K562 (cell line): Measurements from ENCODE around the gene BBS1. TPM values are rescaled to one million over a fixed set of nuclear protein-coding genes. Genes with fewer than 3 reads are reported as not detected.

Experiments used
- BACH1 ChIP-seq: fragments of 200-800 bp; sonication (Bioruptor generic); IDR thresholded peaks from 2 replicates; pipeline ENCODE4 v1.6.1; 2016; ENCODE audit warnings: missing genetic modification characterization, missing compliant biosample characterization
- CBX1 ChIP-seq: sonication (generic); IDR thresholded peaks from 2 replicates; pipeline ENCODE4 v1.6.1; 2016; ENCODE audit warnings: antibody characterized with exemption, low read depth, mild to moderate bottlenecking
- CTCFL ChIP-seq: IDR thresholded peaks from 2 replicates; pipeline ENCODE4 v1.6.1; 2011; ENCODE audit warnings: borderline replicate concordance, low read depth, mild to moderate bottlenecking, moderate library complexity, low read length; ENCODE audit not compliant: insufficient read depth, poor library complexity, severe bottlenecking
- EGR1 ChIP-seq: fragments of 450-650 bp; conservative IDR thresholded peaks from 2 replicates; pipeline ENCODE4 v1.6.1; 2017; ENCODE audit warnings: mild to moderate bottlenecking
- HMG20B ChIP-seq: fragments of 250-450 bp; sonication (Bioruptor Pico); IDR thresholded peaks from 2 replicates; pipeline ENCODE4 v1.5.0; 2021; ENCODE audit warnings: mild to moderate bottlenecking
- NFIC ChIP-seq: fragments of 450-650 bp; IDR thresholded peaks from 2 replicates; pipeline ENCODE4 v1.6.1; 2017; ENCODE audit warnings: mild to moderate bottlenecking, inconsistent platforms
- NRF1 ChIP-seq, 2 experiments: fragments of 450-650 bp; IDR thresholded peaks in 1 of 2; conservative IDR thresholded peaks in 1 of 2; 2 replicates each; pipeline ENCODE4 v1.6.1; 2014; ENCODE audit warnings: mild to moderate bottlenecking in 2 of 2
- OTX1 ChIP-seq: fragments of 450-650 bp; formaldehyde crosslinking; IDR thresholded peaks from 2 replicates; pipeline ENCODE4 v1.4.0; 2022; ENCODE audit warnings: mild to moderate bottlenecking
- PML ChIP-seq: IDR thresholded peaks from 2 replicates; pipeline ENCODE4 v1.6.1; 2012; ENCODE audit warnings: low read length, inconsistent platforms
- POLR2G ChIP-seq: fragments of 200-400 bp; formaldehyde crosslinking; IDR thresholded peaks from 2 replicates; pipeline ENCODE4 v1.6.1; 2017; ENCODE audit warnings: low read depth, mild to moderate bottlenecking, antibody characterized with exemption, low read length, moderate library complexity
- RUNX1 ChIP-seq: sonication (generic); IDR thresholded peaks from 2 replicates; pipeline ENCODE4 v1.6.1; 2016; ENCODE audit warnings: antibody characterized with exemption, low read depth
- SP1 ChIP-seq: sonication (generic); formaldehyde crosslinking; IDR thresholded peaks from 2 replicates; pipeline ENCODE4 v1.8.1; 2022; ENCODE audit warnings: mild to moderate bottlenecking, missing genetic modification reagents
- ZNF263 ChIP-seq: sonication (generic); formaldehyde crosslinking; IDR thresholded peaks from 2 replicates; pipeline ENCODE4 v1.8.0; 2022; ENCODE audit warnings: mild to moderate bottlenecking, missing genetic modification reagents, borderline replicate concordance
- polyA plus RNA-seq, 8 experiments: library from polyadenylated mRNA; depleted of rRNA in 4 of 8; stranded (reverse) in 5 of 8; unstranded in 3 of 8; fragments of >200 nt; fragmentation: Nextera tagmentation in 2 of 8; fragmentation: Illumina TruSeq in 1 of 8; extraction: Ambion mirVana in 2 of 8; extraction: Trizol in 1 of 8; gene quantifications; 2 replicates each; pipeline versions ENCODE4 v1.2.1 to v1.2.3, GENCODE V29; 2011 to 2014; ENCODE audit warnings: inconsistent platforms in 1 of 8, missing spikeins in 1 of 8
- total RNA-seq, 7 experiments: library from RNA; depleted of rRNA in 6 of 7; stranded (reverse); fragments of >200 nt in 6 of 7; fragmentation: Illumina TruSeq in 2 of 7; extraction: Trizol in 2 of 7; gene quantifications; 2 replicates each; pipeline versions ENCODE4 v1.2.1 to v1.2.3, GENCODE V29; 2011 to 2021; ENCODE audit warnings: low replicate concordance in 1 of 7
- TF ChIP-seq, protein P1 (sequence below): fragments of 250-450 bp; sonication (Bioruptor Pico); IDR thresholded peaks from 2 replicates; pipeline ENCODE4 v1.4.0; 2020; ENCODE audit warnings: mild to moderate bottlenecking

BBS1 gene
- total and polyA plus RNA-seq, 9 of the 15 experiments (the other 6 are each of a cell fraction or from before 2014, with no cell fraction given): 9.0 to 19.8 (median 12.1) TPM

DNA sequence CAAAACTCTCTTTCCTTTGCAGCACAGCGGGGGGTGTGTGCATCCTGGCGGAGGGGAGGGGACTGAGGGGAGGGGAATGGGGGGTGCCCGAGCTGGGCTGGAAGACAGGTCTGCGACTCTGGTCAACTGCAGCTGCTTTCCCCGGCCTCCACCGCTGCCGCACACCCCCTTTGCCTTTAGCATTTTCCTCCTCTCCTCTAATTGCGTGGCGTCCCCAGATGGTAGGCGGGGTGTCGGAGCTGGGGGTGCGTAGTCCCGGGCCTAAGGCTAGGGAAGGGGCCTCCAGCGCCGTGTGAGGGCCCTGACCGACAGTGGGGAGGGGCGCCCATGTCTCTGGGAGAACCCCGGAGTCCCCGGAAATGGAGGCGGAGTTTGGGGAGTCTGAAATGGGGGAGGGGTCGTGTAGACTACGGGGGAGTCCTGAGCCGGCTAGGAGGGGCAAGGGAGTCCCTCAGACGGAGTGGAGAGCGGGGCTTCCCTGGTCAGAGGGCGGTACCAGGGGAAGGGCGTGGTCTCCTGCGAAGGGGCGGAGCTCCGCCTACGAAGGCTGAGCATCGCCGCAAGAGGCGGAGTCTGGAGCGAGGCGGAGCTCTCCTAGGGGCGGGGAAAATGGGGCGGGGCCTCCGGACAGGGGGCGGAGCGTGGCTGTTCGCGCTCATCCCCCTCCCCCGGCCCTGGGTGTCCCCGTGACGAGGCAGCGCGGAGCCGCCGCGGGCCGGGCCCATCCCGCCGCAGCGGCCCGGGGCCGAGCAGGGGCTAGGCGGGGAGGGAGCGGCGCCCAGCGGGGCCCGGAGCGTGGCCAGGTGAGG, 44.0 kb upstream of the BBS1 start, which contains the start of gene PELI3 (continued):
- TF ChIP-seq ZNF263 (CRISPR knock-in tag) (no peak), EGR1 (0 out of 2 replicates have a peak, but pooled peaks have one; percentile 43), CBX1 (no peak), POLR2G (peak; percentile 75), PML (no peak), HMG20B (no peak), OTX1 (CRISPR knock-in tag) (peak; percentile 86), NRF1 (conservative IDR thresholded peaks at IDR 0.05 in 1 of 2, IDR thresholded peaks at IDR 0.05 in 1 of 2) (peak; percentile 63 to 67), RUNX1 (no peak), NFIC (no peak), BACH1 (tag) (no peak), SP1 (CRISPR knock-in tag) (peak; percentile 77), CTCFL (peak; percentile 2)
- TF ChIP-seq, protein P1, sequence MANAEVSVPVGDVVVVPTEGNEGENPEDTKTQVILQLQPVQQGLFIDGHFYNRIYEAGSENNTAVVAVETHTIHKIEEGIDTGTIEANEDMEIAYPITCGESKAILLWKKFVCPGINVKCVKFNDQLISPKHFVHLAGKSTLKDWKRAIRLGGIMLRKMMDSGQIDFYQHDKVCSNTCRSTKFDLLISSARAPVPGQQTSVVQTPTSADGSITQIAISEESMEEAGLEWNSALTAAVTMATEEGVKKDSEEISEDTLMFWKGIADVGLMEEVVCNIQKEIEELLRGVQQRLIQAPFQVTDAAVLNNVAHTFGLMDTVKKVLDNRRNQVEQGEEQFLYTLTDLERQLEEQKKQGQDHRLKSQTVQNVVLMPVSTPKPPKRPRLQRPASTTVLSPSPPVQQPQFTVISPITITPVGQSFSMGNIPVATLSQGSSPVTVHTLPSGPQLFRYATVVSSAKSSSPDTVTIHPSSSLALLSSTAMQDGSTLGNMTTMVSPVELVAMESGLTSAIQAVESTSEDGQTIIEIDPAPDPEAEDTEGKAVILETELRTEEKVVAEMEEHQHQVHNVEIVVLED (CRISPR knock-in tag): peak; percentile 27; the same call in 1 of the 2 replicates
